LoVo (cell line): Measurements from ENCODE around the gene GPLD1.

Experiments used
- DNase-seq: peaks from one replicate; pipeline ENCODE4 v3.0.0-alpha.2; 2016; ENCODE audit warnings: low spot score

The GPLD1 gene

DNA sequence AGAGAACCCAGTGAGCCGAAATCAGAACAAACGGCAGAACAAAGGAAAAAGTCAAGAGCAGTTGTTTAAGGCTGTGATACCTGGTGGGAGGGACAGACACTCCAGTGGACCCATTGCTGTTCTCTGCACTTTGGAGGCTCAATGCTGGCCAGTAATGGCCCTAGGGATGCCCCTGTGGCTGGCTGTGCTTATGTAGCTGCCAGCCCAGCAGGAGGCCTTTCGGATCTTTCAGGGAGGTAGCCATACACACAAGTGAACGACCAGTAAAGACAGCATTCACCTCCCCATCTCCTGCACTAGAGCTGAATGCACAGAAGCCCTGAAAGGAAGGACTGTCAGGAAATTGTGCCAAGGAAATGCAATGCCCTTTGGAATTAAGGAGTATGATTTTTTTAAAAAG lies 34.3 kb downstream of the GPLD1 start:
- no peak for DNase-seq

DNA sequence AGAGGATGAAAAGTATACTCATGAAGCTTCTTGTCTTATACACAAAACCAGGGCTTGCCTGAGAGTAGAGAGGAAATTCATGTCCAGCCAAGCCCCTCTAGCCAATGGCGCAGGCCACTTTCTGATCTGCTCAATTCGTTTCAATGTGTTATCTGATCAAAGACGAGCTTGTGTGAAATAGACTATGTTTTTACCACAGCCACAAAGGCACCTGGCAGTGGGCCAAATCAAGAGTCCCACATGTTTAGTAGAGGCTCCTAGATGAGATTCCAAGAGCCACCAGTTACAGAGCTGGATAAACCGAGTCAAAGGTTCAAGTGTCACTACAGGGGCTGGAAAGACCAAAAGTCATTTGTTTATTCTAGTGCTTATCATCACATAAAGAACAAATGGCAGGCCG lies 34.9 kb downstream of the GPLD1 start:
- DNase-seq = no peak

DNA sequence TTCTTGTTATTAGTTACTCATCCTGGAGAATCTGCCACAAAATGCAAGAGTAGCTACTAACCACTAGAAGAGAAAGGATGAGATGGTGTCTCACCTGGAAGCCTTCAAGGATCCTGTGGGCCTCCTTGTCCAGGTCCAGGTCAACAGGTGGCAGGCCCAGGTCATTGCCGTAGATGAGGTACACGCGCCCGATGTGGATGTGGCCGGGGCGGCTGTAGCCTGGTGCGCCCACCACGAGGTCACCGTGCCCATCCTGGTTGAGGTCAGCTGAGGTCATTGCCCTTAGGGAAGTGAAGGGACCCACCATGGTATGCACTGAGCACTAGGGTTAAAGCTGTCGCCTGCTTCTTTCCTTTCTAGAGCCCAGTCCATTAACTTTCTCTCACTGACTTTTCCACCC lies 35.5 kb downstream of the GPLD1 start:
- no peak for DNase-seq

DNA sequence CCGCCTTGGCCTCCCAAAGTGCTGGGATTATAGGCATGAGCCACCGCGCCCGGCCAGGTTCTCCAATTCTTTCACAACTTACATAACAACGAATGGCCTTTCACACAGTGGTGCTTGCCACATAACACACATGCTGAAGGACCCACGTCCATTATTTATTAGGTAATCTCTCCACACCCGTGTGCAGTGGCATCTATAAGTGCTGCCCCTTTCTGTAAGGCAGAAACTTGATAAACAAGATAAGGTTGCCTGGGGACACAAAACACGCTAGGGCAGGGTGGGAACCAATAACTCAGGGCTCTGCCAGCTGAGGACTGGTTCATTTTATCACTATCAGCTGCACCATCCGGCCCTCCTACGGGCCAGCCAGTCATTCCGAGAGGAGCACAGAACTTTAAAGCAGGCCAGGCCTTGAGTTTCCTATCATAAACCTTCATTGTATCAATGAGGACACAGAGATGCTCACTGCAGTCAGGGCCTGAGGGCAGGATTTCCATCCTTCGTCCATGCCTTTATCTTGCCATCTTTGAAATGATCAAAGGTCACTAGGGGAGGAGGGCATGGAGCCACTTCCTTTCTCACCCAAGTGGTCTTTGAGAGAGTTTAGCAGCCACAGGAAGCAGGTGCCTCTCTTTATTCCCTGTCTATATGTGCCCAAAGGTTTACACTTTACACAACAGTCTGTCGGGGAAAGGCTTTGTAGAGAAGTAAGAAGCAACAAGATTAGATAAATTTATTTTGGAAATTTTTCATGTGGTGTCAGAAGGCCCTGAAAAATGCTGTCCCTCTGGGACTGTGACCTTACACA lies 37.6 kb downstream of the GPLD1 start:
- DNase-seq = no peak

DNA sequence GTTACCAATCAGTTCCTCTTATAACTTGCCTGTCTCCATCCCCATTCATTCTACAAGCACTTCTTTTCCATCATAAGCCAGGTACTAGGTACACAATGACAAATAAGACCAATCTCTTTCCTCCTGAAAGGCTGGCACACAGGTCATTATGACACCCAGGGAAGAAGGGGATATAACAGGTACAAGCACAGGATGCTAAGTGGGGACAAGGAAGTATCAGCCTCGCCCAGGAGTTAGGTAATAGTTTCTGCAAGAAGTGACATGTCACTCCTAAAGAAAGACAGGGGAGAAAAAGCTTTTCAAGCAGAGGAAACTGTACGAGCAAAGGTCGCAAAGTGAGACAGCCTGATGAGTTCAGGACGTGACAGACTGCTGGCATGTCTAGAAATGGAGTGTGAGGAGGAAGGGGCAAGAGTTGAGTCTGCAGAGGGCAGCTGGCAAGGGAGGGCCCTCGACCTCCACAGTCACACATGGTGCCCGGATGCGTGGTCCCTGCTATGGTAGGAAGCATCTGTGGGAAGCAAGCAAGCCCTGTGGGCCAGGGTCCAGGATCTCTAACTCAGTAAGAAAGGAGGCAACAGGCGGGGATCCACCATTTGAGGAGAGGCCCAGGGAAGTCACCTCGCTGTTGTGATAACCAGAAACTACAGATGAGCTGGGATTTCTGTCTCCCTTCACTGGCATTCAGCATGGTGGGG lies 40.4 kb downstream of the GPLD1 start:
- no peak for DNase-seq

DNA sequence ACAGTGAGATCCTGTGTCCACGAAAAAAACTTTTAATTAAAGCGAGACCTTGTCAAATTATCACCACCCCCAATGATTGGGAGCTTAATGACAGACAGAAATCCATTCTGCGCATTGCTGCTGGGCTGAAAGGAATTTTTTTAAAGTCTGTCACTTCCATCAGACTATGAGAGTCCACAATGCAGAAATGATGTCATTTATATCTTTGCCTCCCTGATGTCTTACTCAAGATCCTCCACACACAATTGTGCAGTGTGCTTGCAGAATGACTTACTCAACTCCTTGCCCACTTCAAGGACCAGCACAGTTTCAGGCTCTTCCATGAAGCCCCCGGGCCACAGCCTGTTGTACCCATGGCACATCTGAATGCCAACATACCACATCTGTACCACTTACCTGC lies 41.0 kb downstream of the GPLD1 start:
- no peak for DNase-seq

DNA sequence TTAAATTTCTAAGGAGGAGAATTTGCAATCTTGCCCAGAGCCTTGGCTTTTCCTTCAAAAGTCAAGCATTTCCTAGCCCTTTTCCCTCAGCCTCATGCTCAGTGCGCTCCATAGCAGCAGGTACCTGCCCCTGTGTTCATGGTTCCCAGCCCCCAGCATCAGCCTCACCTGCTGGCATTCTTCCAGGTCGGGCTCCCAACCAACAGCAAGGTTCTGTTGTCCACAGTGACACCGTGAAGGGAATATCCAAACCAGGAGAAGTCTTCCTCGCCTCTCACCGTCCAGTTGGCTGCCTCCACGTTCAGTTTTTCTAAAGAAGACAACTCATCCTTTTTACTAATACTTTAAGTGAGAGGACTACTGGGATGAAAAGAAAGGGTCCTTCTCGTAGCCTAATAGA lies 42.7 kb downstream of the GPLD1 start:
- no peak for DNase-seq

DNA sequence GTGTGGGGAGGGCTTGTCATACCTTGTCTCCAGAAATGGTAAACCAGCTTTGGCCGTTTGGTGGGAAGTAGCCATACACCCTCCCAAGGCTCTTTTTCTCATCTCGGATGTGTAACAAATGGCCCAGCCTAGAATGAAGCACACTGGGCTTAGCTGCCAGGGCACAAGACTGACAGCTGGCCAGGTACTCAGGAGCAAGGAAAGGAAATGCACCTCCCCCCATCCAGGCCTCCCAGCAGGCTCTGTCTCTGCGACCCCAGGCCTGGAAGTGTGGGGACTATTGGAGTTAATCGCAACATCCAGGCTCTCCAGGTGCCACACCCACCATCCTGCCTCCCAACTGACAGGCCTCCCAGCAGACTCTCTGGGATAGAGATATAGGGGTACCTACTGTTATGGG lies 43.7 kb downstream of the GPLD1 start:
- no peak for DNase-seq

DNA sequence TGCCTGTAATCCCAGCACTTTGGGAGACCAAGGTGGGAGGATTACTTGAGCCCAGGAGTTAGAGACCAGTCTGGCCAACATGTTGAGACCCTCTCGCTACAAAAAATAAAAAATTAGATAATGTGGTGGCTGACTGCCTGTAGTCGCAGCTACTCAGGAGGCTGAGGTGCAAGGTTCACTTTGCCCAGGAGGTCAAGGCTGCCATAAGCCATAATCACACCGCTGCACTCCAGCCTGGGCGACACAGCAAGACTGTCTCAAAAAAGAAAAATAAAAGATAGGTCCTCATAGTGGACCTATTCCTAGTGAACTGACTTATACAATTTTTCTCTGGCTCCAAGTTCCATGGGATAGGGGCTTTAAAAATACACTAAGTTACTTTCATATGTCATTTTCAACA lies 44.8 kb downstream of the GPLD1 start:
- DNase-seq = no peak

DNA sequence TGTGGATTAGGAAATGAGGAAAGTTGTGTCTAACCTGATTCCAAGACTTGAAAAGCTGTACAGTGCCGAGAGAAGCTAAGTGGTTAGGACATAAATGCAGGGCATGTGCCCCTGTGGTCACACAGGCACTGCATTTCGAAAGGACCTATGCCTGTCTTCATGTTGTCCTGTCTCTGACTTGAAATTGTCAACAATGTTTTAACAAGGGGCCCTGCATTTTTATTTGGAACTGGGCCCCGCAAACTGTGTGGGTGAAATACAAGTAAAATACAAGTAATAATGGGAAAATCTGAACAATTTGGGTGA lies 47.8 kb downstream of the GPLD1 start:
- no peak for DNase-seq

DNA sequence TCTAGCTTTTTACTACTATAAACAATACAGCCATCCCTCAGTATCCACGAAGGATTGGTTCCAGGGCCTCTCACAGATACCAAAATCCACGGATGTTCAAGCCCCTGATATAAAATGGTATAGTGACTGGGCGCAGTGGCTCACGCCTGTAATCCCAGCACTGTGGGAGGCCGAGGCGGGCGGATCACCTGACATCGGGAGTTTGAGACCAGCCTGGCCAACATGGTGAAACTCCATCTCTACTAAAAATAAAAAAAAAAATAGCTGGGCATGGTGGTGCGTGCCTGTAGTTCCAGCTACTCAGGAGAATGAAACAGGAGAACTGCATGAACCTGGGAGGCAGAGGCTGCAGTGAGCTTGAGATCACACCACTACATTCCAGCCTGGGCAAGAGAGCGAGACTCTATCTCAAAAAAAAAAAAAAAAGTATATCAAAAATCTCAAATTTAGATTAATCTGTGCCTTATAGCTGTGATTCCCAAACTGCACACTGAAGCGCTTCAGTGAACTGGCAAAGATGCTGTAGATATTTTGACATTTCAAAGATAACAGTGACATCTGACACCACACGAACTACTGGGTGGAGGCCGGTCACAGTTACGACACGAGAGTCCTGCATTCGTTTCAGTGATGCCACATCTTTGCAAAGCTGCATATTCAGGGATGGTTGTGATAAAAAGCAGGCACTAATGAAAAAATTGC lies 48.3 kb downstream of the GPLD1 start:
- DNase-seq = no peak

DNA sequence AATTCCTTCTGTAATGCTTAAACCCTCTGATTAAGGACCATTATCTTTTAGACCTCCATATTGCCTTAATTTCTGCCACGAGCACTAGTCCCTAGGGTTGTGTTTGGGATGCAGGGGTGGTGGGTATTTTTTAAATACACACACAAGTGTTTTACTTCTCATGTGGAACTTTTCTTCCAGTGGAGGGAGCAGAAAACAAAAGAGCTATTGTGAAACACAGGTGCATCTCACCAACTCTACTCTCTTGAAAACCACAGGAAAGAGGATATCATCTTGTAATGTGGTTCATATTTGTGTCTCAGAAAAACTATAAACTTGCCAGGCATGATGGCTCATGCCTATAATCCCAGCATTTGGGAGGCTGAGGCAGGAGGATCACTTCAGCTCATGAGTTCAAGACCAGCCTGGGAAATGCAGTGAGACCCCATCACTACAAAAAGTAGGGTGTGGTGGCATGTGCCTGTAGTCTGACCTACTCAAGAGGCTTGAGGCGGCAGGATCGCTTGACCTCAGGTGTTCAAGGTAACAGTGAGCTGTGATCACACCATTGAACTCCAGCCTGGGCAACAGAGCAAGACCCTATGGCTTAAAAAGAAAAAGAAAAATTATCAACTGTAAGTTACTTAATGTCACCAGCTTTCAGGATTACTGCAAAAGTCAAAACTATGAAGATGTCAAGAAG lies 49.4 kb downstream of the GPLD1 start:
- DNase-seq = no peak

DNA sequence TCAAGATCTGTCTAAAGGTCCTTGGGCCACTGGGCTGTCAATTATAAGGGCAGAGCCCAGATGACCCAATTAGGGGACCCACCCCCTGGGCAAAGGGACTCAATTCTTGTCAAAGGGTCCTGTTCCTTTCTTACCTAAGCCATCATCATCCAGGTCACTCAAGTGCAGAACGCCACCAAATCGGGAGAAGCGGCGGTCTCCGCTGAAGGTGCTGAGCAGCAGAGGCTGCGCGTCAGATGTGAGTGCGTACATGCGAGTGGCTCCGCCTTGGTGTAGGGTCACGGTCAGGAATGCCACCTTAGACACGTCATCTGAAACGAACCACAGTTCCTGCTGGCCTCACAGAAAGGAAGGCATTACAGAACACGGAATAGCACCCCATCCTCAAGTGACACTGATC lies 52.4 kb downstream of the GPLD1 start:
- DNase-seq = no peak

DNA sequence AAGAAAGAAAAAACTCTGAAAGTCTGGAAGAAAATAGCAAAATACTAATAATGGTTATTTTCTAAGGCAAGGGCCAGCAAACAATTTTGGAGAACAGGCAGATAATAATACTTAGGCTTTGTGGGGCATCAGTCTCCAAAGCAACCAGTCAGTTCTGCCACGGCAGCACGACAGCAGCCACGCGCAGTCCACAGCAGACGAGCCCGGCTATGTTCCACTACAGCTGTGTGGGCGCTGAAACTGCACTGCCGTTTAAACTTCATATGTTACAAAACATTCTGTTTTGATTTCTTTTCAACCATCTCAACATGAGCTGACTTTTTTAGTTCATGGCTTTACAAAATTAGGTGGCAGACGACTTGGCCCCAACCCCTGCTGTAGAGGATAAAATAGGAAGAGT lies 56.8 kb downstream of the GPLD1 start:
- no peak for DNase-seq

DNA sequence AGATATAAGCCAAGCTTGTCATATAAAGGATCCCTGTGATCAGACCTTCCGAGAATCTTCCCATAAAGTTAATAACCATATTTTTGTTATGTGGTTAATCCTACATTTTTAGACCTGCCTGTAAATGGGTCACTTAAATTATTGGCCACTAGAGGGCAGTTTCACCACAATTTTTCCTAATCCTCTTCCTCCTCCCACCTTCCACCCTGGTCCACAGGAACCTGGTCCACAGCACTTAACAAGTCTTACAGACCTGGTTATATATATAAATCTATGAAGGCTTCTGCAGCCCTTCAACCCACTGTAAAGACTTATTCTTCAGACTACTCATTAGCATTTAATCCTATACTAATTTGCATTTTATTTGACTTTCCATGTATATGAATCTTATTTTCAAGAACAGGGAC lies 58.3 kb downstream of the GPLD1 start:
- DNase-seq = peak; percentile 38

DNA sequence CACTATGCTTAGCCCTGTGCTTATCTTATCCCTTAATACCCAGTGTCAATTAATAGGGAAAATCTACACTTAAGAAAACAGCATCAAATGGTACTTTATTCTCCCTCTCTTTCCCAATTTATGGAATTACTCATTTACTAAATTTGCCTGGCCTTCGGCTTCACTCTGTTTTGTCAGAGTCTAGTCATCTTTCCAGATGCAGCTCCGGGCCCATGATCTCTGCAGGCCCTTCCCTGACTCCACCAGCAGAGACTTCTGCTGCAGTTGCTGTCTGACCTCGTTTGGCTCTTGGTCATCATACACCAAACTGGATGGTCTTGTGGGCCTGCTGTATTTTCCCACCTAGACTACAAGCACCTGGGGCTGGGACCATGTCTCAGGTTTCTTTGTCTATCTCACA lies 59.3 kb downstream of the GPLD1 start:
- no peak for DNase-seq

DNA sequence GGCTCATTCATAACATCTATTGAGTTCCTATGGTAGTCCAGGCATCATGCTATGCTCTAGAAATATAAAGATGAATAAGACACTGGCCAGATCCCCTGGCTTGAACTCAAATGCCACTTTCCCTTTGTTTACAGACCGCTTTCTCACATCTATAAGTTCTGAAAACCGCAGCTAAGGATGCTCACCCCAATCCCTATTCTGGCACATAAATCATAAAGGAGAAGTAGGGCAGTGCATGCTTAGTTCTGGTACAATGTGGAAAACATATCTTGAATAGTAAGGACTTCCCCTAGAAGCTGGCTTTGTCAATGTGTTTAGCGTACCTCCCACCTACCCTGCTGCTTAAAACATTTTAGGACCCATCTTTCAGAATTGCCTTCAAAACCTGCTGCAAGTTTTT lies 60.2 kb downstream of the GPLD1 start:
- DNase-seq = no peak

DNA sequence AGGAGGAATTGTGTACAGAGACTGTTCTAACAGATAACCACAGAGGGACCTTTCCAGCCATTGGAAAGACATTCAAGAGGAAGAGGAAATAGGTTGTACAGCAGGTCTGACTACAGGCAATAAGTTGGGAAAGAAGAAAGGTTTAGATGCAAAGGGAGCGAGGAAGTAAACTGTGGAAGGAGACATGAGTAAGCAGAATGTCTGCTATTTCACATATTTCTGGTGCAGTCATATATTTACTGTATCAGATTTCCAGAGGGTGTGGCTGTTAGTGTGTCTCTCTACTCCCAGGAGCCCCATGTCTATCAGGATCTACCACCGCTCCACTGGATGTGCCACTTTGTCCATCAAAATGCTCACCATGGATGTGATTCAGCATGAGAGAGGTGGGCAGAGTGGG lies 60.8 kb downstream of the GPLD1 start:
- no peak for DNase-seq

DNA sequence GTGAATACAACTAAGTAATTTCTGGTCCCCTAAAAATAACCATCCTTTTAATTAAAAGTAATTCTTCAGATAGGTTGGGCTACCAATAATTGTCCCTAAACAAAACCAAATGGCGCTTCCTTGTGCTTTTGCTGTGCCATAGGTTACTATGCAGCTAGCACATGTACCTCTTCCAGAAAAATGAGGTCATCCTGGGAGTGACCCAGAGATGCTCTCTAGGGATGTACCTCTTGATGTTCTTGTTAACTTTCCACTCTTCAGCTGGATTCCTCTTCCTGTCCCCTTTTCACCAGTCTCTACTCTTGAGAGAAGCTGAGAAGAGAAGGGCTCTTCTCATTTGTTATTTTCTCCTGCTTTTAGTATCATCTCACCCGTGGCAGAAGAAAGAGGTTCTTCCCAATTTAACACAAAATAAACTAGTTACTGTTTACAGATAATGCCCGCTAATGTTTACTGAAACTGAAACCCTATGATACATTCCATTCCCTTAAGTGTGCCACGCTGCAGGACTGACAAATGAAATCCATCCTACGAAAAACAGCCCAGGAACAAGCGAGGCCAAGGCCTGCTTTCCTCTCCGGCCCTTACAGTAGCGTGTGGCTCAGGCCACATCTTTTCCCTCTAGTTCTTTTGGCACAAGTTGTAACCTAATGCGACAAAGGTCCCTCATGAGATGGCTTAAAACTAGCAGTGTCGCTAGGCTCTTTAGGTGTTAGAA lies 62.5 kb downstream of the GPLD1 start:
- DNase-seq = no peak

DNA sequence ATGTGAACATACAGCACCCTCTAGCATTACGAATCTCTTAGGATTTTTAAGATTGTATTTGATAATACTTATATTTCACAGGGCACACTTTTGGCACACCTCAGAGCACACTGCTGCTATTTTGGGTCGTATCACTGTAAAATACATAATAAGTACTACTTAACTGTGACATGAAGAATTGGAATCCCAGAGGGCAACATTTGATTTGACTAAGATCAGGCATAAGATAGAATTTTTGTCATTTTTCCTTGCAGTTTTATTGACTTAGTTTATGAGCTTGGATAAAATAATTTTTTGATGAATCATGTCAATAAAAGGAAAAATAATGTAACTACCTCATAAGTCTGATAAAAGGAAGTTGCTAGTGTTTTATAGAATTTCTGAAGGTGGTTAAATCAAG lies 64.3 kb downstream of the GPLD1 start:
- DNase-seq = no peak

DNA sequence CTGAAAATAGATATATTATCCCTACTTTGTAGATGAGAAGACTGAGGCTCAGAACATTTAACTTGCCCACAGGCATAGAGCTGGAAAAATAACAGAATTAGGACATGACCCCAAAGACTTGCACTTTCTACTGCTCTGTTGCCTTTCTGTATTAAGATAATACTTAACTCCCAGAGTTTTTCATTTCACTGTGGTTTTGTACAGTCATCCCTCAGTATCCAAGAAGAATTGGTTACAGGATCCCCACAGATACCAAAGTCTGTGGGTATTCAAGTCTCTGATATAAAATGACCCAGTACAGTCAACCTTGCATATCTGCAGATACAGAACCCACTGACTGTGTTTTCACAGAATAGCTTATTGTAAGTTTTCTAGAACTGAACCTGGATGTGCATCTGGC lies 69.9 kb downstream of the GPLD1 start:
- no peak for DNase-seq

DNA sequence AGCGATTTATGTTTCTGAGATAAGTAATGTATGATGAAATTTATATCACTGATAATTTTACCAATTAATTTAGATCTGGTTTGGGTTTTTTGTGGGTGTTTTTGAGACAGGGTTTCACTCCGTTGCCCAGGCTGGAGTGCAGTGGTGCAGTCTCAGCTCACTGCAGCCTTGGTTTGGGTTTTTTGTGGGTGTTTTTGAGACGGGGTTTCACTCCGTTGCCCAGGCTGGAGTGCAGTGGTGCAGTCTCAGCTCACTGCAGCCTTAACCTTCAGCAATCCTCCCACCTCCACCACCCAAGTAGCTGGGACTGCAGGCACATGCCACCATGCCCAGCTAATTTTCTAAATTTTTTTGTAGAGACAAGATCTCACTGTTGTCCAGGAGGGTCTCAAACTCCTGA lies 73.6 kb downstream of the GPLD1 start:
- no peak for DNase-seq
